Stimulated activated CD4-positive, alpha-beta T cell treated with anti-CD3 and anti-CD28 coated beads, Interleukin-1b, Interleukin-23, amount 100 ng/mL, for 48 hours (primary cell): ENCODE data around the gene GUCY2C.
"Not testable (repeated sequence)": the region's sequence is repeated elsewhere in the genome, so short reads cannot be mapped to it uniquely, and the experiment has no call there.

Experiments
- DNase-seq: peaks from one replicate; pipeline ENCODE4 v3.0.0-alpha.2; 2020

The GUCY2C gene

DNA sequence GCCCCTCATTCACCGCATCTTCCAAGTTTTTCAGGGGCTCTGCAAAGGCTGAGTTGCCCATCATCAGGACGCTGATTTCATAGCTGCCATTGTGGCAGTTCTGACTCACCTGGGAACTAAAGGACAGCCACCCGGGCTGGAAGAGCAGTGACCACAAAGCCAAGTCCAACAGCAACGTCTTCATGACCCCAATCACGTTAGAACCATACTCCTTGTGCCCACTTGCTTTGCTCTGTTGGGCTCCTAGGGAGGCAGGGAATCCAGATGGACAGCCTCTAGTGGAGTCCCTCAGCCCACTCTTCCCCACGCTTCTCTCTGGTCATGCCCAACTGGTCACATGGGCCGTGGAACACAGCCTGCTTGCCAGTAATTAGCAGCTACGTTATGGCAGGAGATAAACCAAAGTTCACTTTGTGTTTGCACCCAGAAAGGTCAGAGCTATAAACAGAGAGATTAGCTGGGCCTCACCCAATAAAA, at the start of gene GUCY2C:
Gene GUCY2C (minus strand): TSS at position 335 of the 477 bp plus-strand sequence. CDS start 151 bp downstream, at position 184.
- no peak for DNase-seq

DNA sequence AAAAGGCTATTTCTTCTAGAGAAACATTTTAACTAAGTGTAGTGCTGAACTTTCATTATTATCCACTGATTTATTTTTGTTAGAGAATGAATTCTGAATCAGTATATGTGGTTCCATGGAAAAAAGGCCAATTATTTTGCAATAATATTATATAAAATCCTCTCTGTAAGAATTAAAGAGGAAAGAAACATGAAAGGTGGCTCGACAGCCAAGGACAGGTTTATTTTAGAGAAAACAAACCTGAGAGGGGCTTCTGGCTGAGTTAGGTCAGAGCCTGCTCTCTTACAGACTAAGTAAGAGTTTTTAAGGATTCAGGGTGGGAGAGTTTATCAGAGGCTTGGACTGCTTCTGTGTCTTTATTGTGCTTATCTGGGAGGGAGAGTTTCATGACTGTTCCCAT, 46.7 kb upstream of the GUCY2C start:
- no peak for DNase-seq

DNA sequence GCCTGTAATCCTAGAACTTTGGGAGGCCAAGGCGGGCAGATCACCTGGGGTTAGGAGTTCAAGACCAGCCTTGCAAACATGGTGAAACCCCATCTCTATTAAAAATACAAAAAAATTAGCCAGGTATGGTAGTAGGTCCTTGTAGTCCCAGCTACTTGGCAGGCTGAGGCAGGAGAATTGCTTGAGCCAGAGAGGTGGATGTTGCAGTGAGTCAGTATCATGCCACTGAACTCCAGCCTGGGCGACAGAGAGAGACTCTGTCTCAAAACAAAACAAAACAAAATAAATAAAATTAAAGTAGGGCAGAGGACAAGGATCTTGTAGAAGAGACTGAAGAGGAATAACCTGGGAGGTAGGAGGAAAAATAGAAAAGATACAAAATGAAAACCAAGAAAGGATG, 45.5 kb upstream of the GUCY2C start:
- no peak for DNase-seq

DNA sequence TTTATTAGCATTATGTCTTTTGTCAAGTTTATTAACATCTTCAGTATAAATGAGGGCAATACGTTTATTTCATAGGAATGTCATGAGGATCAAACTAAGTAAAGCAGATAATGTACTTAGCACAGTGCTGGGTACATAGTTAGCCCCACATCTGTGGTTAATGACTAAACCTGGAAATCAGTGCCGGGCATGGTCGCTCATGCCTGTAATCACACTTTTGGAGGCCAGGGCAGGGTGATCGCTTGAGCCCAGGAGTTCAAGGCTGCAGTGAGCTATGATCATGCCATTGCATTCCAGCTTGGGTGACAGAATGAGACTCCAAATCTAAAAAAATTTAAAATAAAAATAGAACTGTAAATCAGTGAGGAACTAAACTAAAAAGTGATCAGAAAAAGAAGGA, 44.8 kb upstream of the GUCY2C start:
- no peak for DNase-seq

DNA sequence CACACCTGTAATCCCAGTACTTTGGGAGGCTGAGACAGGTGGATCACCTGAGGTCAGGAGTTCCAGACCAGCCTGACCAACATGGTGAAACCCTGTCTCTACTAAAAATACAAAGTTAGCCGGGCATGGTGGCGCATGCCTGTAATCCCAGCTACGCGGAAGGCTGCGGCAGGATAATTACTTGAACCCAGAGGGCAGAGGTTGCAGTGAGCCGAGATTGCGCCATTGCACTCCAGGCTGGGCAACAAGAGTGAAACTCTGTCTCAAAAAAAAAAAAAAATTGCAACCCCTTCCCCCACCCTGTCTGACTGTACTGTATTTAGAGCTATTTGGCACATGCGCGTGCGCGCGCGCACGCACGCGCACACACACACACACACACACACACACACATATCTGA, 40.0 kb upstream of the GUCY2C start:
- not testable (repeated sequence) for DNase-seq

DNA sequence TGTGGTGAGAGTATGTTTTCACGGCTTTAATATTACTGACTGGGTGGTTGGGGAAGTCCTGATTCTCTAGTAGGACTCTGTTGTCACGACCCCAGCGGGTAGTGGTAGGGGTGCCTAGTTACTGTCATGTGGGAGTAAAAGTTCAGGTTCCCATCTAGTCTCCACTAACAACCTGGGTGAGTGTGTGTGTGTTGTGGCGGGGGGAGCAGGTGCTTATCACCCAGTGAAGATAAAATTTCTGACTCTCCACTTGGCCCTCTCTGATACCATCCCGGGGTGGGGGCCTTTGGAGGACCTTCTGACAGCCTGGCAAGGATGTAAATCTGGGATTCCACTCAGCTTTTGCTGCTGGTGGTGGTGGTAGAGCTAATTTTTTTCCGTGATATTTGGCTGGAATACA, 35.4 kb upstream of the GUCY2C start:
- DNase-seq = no peak

DNA sequence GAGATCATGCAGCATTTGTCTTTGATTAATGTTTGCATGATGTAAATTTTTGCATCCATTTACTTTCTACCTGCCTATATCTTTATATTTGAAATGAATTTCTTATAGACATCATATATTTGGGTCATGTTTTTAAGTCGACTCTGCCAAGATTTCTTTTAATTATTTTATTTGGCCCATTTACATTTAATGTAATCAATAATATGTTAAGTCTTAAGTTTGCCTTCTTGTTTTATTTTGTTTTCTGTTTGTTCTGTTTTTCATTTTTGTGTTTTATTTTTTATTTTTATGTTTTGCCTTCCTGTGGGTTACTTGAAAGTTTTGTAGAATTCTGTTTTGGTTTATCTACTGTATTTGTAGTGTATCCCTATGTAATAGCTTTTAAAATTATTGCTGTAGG, 33.2 kb upstream of the GUCY2C start:
- no peak for DNase-seq

DNA sequence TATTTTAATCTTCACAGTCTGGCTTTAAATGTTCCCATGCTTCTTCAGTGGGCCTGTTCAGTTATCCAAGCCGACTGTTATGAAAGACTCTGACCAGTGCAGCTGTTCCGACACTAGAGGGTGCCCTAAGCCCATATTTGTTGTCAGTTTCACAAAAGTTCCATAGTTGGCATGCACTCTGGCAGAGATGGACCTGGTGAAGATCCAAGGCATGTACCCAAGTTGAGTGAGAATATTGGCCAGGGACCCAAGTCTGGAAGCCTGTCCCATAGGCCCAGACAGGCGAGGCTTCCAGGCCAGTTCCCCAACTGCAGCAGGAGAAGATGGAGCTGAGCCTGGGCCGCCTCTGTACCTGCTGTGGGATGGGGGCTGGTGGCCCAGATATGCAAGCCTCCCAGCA, 27.4 kb upstream of the GUCY2C start:
- peak; percentile 39 for DNase-seq

DNA sequence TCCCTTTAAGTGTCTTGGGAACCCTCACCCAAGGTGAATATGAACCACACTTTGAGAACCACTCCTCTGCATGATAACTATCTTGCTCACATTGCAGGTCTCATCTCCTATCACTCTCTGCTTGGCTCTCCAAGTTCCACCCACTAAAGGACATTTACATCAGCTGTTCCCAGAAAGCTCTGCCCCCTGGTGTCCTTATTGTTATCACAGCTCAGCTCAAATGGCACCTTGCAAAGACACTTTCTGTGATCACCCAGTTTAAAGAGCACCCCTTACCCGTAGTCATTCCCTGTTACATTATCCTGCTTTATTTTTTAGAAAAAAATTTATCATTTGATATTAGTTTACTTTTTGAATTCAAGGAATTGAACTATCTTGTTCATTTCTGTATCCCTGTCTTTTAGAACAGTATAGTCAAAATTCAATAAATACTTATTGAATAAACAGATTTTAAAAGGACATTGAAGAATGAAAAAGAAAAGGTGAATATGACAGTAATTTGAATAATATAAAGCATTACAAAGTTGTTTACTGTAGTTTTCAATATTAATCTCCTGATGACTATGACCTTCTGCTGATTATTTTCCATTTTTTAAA, 20.5 kb upstream of the GUCY2C start:
- peak; percentile 43 for DNase-seq

DNA sequence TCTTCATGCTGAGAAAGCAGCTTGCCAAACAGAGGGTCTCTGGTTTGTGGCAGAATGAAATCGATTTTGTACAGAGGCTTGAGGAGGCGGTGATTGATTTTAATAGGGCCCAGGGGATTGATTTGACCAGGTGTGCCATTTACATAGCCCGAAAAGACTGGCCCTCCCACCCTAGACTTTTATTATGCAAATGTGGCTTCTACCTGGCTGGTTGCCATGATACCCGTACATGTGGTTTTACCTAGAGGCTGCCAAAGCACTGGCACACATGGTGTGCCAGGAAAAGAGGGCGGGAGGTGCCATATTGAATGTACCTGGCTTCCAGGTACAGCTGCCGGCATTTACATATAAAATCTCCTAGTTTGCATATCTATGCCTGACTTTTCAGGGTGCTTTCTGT, 18.0 kb upstream of the GUCY2C start:
- no peak for DNase-seq

DNA sequence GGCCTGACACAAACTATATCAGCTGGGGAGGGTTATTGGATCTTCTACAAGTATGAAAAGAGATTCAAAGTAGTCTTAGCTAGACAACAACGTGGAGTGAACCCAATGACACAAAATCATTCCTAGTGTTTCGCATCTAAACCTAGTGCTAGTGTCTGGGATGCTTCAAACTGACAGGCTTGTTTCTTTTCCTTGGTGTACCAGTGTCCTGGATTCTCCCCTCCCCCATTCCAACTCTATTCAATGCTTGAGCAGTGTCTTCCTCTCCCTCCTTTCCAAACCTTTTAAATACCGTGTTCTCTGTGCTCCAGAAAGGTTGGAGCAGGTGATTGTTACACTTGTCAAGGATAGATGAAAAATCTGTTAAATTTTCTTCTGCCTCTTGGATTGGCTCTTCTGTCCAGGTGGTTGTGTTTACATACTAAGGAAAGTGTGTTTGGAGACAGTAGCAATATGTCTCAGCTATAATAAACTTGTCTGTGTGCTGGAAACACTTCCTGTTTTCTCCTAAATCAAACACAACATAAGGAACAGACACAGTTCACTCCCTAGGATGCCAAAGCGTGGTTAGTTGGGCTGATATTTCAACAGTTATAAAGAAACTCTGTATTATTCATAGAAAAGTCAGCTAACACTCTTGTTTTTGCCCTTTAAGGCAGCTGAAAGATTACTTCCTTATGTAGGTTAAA, 14.4 kb upstream of the GUCY2C start:
- no peak for DNase-seq

DNA sequence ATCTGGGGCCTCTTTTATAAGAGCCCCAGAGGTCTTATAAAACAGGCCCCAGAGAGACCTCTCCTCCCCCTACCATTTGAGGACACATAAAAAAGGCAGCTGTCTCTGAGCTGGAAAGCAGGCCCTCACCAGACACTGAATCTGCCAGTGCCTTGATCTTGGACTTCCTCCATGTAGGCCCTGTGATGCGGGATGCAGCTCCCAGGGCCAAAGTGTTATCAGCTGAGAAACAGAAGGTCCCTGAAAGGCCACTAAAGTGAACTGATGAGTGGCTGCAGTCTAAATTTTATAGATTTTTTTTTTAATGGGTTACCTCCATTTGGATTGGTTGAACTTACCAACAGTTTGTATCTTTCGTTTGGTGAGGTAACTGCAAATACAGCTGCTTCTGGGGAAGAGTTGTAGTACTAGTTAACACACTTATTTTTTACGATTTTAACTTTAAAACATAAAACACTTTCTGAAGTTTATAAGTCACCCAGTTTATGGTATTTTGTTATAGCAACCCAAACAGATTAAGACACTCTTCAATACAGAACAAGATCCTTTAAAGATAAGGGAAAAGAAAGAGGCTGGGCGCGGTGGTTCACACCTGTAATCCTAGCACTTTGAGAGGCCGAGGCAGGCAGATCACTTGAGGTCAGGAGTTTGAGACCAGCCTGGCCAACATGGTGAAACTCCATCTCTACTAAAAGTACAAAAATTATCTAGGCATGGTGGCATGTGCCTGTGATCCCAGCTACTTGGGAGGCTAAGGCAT, 5.6 kb upstream of the GUCY2C start:
- no peak for DNase-seq

DNA sequence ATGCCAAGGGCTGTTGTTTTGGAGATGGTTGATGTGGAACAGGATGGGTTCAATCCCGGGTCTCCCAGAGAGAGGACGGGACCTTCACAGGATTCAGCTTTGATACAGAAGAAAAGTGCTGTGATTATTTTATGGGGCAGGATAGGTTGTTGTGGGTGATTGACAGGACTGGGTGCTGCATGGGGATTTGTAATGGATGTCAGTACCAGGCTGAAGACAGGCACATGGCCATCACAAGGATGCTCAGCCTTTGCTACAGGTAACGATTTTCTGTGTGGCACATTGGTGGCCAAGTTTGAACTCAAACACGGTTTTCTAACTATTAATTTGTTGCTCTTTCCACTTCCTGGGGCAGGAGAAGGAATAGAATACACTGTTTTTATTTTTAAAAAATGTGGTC, 4.5 kb upstream of the GUCY2C start:
- no peak for DNase-seq

DNA sequence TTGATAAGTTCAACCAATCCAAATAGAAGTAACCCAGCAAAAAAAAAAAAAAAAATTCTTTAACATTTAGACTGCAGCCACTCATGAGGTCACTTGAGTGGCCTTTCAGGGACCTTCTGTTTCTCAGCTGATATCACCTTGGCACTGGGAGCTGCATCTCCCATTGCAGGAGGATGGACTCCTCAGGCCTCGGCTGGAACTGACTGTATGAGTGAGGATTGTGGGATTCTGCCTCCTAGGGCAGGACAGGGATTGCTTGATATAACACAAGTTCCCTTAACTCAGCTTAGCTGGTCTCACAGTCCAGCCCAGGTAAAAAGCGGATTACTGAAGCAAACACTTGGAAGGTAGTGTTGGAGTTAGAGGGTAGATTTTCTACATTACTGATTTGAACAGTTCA, 3.5 kb upstream of the GUCY2C start:
- no peak for DNase-seq

DNA sequence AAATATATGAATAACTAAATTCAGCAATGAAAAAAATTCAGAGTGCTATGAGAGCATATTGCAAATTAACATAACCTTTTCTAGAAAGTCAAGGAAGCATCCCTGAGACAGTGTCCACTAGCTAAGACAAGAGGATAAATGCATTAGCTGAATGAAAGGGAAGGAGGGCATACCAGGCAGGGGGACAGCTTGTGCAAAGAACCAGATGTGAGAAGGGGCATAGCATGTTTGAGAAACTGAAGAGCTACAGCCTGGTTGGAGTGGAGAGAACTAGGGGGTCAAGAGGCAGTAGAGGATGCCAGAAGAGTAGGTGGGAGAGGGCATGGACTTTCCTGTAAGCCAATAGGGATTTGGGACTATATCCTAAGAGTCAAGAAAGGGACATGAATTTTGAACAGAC, 2.2 kb upstream of the GUCY2C start:
- no peak for DNase-seq

DNA sequence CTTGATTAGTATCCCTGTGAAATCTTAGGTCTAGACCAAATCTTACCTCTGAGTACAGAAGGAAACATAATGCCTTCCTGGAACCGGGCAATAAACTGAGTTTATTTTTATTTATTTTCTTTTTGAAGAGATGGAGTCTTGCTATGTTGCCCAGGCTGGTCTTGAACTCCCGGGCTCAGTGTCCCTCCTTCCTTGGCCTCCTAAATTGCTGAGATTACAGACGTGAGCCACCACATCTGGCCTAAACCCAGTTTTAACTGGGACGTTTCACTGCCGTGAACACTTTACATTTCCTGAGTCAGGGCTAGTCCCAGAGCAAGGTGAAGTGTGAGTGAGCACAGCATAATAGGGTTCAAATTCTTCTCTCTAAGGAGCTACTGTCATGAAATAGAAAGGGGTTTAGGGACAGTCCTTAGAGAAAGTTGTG, 671 bp downstream of the GUCY2C start:
- no peak for DNase-seq

DNA sequence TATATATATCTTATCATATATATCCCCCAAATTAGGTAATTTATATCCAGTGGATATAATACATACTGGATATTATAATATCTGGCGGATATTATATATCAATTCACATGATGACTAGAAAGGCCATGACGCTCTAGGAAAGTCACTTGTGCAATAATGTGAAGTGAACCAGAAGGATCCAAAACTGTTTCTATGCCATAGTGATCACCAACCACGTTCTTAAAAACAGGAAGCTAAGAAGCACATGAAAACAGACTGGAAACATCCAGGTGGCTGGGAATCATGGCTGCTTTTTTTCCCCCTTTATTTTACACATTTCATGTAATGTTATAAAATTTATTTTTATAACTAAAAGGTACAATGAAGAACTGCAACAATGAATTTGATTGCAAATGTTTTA, 1.4 kb downstream of the GUCY2C start:
- DNase-seq = no peak

DNA sequence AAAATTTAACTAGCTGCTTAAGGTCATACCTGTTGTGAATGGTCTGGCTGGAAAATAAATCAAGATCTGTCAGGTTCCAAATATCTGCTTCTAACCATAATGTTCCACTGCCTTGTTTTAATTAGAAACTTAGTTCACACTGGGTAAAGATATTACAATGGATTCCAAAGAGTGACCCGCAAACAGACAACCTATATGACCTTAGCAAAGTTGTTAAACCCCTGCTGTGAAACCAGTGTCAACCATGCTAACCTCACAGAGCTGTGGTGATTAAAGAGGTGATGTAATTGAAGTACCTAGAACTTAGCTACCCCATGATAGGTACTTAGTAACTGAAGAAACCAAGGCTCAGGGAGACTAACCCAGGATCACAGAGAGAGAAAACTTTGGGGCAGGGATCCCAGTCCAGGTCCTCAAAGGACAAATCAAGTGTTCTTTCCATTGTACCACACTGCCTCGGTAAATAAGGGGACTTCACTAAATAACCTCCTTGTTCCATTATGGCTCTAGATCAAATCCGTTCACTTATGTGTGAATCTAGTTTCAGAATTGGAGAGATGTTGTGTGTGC, 2.2 kb downstream of the GUCY2C start:
- DNase-seq = no peak

DNA sequence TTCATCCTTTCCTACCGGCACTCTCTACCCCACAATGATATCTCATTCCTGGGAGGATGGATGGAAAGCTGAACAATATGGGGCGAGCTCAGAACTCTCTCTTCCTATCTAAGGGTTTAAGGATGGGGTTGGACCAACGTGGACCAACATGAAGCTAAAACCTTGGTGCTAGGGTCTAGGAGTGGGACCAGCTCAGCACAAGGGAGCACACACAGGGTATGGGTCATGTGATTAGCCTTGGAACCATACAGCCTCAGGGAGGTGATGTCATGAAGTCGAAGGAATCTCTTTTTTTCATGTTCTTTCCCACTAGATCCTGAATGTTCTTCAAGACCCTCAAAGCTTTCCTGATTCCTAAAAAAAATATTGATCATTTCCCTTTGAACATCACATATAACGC, 3.3 kb downstream of the GUCY2C start:
- no peak for DNase-seq

DNA sequence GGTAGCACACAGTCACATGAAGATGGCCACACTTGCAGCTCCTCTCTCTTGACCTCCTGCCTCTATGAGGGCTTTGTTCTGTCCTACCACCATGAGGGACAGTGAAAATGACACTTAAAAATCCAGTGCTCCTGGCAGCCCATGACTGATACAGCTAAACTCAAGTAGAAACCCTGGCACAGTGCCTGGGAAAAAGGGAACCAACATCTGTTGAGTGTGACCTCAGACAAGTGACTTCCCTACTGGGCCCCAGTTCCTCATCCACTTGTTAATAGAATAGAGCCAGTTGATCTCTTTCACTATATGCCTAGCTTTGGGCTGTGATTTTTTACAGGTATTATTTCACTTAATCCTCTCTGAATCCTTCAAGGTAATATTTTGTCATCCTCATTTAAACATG, 4.8 kb downstream of the GUCY2C start:
- DNase-seq = no peak

DNA sequence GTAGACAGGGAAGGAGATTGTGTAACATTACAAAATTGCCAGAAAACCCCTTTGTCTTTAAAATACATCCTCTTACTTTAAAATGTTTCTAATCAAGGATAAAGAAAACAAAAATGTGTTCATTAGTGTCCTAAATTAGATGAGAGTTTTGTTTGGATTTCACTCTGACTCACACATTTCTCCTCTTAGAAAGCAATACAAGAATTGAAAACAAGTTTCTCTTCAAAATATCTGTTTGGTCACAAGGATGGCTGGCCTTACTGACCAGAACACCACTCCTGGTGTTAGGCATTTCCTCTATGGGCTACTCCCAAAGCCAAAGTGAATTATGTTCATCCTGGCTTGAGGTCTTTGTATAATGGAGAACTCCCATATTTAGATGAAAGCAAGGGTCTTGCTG, 6.4 kb downstream of the GUCY2C start:
- no peak for DNase-seq

DNA sequence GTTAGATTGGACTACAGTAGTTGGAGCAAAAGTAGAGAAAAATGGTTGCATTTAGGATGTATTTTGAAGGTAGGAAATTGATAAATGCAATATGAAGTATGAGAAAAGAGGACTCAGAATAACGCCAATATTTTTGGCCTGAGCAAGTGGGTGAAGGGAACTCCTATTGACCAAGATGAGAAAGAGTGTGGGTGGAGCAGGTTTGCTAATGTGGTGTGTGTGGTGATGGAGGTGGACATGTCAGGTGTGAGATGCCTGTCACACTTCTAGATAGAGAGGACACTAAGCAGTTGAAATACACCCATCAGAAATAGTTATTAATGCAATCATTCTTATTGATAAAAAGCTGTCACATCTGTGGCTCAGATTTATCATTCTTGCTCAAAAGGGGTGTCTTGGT, 7.3 kb downstream of the GUCY2C start:
- DNase-seq = no peak

DNA sequence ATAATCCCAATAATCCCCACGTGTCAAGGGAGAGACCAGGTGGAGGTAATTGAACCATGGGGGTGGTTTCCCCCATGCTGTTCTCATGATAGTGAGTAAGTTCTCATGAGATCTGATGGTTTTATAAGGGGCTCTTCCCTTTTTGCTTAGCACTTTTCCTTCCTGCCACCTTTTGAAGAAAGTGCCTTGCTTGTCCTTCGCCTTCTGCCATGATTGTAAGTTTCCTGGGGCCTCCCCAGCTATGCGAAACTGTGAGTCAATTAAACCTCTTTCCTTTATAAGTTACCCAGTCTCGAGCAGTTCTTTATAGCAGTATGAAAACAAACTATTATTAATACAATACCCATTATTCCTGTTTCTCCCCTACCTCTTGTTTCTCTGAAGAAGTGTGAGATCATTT, 14.2 kb downstream of the GUCY2C start:
- peak; percentile 9 for DNase-seq

DNA sequence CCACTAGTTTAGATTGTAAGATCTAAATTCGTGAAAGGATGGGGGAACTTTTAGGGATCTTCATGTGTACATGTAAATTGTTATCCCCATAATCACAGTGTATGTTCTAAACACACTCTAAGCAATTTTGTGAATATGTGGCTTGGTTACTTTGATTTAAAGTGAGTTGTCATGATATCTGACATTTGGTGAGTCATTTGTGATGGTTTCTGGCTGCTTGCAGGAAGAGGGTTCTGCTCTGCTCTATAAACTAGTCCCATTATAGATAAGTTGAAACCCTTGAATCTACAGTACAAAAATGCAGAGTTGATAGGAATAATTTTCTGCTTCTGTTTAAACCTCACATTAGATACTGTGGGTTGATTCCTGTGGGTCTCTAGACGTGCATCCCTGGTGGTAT, 14.8 kb downstream of the GUCY2C start:
- DNase-seq = no peak
